ENCODE measurements around the gene MTAP.

DNA sequence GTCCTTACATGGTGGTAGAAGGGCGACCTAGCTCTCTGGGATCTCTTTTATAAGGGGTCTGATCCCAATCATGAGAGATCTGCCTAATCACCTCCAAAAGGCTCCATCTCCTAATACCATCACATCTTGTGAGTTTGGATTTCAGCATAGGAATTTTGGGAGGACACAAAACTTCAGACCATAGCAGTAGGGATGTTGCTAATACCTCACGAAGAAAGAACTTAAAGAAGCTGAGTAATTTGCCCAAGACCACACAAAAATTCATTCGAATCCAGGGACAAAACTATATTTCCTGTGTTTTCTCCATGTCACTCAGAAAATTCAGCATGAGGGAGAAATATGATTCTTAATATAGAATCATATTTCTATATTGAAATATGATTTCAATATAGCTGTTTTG is 32.7 kb downstream of the MTAP start:
- TF ChIP-seq EZH2 (IDR thresholded peaks at IDR 0.05; ENCODE audit: low read length), result no peak
- TF ChIP-seq, protein P1, sequence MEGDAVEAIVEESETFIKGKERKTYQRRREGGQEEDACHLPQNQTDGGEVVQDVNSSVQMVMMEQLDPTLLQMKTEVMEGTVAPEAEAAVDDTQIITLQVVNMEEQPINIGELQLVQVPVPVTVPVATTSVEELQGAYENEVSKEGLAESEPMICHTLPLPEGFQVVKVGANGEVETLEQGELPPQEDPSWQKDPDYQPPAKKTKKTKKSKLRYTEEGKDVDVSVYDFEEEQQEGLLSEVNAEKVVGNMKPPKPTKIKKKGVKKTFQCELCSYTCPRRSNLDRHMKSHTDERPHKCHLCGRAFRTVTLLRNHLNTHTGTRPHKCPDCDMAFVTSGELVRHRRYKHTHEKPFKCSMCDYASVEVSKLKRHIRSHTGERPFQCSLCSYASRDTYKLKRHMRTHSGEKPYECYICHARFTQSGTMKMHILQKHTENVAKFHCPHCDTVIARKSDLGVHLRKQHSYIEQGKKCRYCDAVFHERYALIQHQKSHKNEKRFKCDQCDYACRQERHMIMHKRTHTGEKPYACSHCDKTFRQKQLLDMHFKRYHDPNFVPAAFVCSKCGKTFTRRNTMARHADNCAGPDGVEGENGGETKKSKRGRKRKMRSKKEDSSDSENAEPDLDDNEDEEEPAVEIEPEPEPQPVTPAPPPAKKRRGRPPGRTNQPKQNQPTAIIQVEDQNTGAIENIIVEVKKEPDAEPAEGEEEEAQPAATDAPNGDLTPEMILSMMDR (optimal IDR thresholded peaks at IDR 0.05 in 1 of 3, IDR thresholded peaks at IDR 0.05 in 1 of 3, conservative IDR thresholded peaks at IDR 0.05 in 1 of 3; ENCODE audit: extremely low read depth in 1 of 3, insufficient read depth in 2 of 3, low read length in 3 of 3), result no peak
